Measurements from ENCODE around the gene NSD1. TPM values are rescaled to one million over a fixed set of nuclear protein-coding genes. Genes with fewer than 3 reads are reported as not detected.
A peak's percentile ranks its signal among the peaks of the same experiment; 100 is the strongest.

NSD1 gene
- total RNA-seq, 2 experiments from 2014 or later = 50.2 to 51.7 TPM

- Mint-ChIP-seq H3K4me3 (no peak overlapping the region), H3K36me3 (ENCODE audit: low read depth) (peaks cover 9% of the 10 kb centered on the region), H3K4me1 (ENCODE audit: low read depth) (peaks cover 2% of the 10 kb centered on the region), H3K9me3 (no peaks in the 10 kb centered on the region), H3K27ac (peak overlapping the region; percentile 5), H3K27me3 (ENCODE audit: low read depth) (no peaks in the 10 kb centered on the region)
- peak; percentile 26 for DNase-seq
- CTCF ChIA-PET = interaction anchor here (0.7 to 2.2 kb wide), 6 partner anchors 10 to 75 kb away, joined by 4 to 12 read pairs (median 5); no protein-coding TSS in a partner anchor
- intact Hi-C loops (cut with micrococcal nuclease) = no loop called here
Measured at GRCh38 chr5:177327539-177328522, 194.3 kb downstream of the NSD1 start.

GRCh38 chr5:177328545-177329231 is 195.1 kb downstream of the NSD1 start:
- Mint-ChIP-seq H3K27ac (no peak overlapping the region), H3K36me3 (ENCODE audit: low read depth) (peaks cover 13% of the 10 kb centered on the region), H3K27me3 (ENCODE audit: low read depth) (no peaks in the 10 kb centered on the region), H3K9me3 (no peaks in the 10 kb centered on the region), H3K4me3 (no peak overlapping the region), H3K4me1 (ENCODE audit: low read depth) (peaks cover 2% of the 10 kb centered on the region)
- intact Hi-C loops (cut with micrococcal nuclease) = no loop called here
- no peak for DNase-seq
- CTCF ChIA-PET = interaction anchor here (1.5 to 2.2 kb wide), 4 partner anchors 11 to 74 kb away, joined by 4 to 12 read pairs (median 8); no protein-coding TSS in a partner anchor

GRCh38 chr5:177329883-177330282 is 196.3 kb downstream of the NSD1 start:
- CTCF ChIA-PET = interaction anchor here (1.0 kb wide), 1 partner anchor 11 kb away, joined by 3 read pairs; no protein-coding TSS in a partner anchor
- no peak for DNase-seq

GRCh38 chr5:177330991-177331842 is 197.6 kb downstream of the NSD1 start:
- Mint-ChIP-seq H3K4me1 (ENCODE audit: low read depth) (peaks cover 2% of the 10 kb centered on the region), H3K9me3 (no peaks in the 10 kb centered on the region), H3K27ac (no peak overlapping the region), H3K36me3 (ENCODE audit: low read depth) (peaks cover 19% of the 10 kb centered on the region), H3K4me3 (no peak overlapping the region), H3K27me3 (ENCODE audit: low read depth) (no peaks in the 10 kb centered on the region)
- intact Hi-C loops (cut with micrococcal nuclease) = no loop called here
- DNase-seq = no peak
- CTCF ChIA-PET = interaction anchor here (0.5 to 1.0 kb wide), 2 partner anchors 12 to 320 kb away, joined by 3 read pairs; no protein-coding TSS in a partner anchor

More at GRCh38 chr5:177329883-177330282, 196.3 kb downstream of the NSD1 start:
- H3K9me3 Mint-ChIP-seq = no peaks in the 10 kb centered on the region
- H3K27me3 Mint-ChIP-seq (ENCODE audit: low read depth) = no peaks in the 10 kb centered on the region
- H3K27ac Mint-ChIP-seq = no peak overlapping the region
- peaks cover 15% of the 10 kb centered on the region for H3K36me3 Mint-ChIP-seq (ENCODE audit: low read depth)
- peaks cover 2% of the 10 kb centered on the region for H3K4me1 Mint-ChIP-seq (ENCODE audit: low read depth)
- intact Hi-C loops (cut with micrococcal nuclease) = no loop called here
- no peak overlapping the region for H3K4me3 Mint-ChIP-seq

- no peaks in the 10 kb centered on the region for H3K9me3 Mint-ChIP-seq
- no peaks in the 10 kb centered on the region for H3K27me3 Mint-ChIP-seq (ENCODE audit: low read depth)
- intact Hi-C loops (cut with micrococcal nuclease) = no loop called here
- peaks cover 22% of the 10 kb centered on the region for H3K36me3 Mint-ChIP-seq (ENCODE audit: low read depth)
- CTCF ChIA-PET = no interaction called here
- peaks cover 2% of the 10 kb centered on the region for H3K4me1 Mint-ChIP-seq (ENCODE audit: low read depth)
- no peak overlapping the region for H3K27ac Mint-ChIP-seq
- H3K4me3 Mint-ChIP-seq = no peak overlapping the region
- DNase-seq = no peak
Measured at GRCh38 chr5:177332031-177332895, 198.7 kb downstream of the NSD1 start.

GRCh38 chr5:177332896-177333260 is 199.3 kb downstream of the NSD1 start:
- CTCF ChIA-PET = no interaction called here
- peaks cover 22% of the 10 kb centered on the region for H3K36me3 Mint-ChIP-seq (ENCODE audit: low read depth)

GRCh38 chr5:177333420-177334154 is 200.0 kb downstream of the NSD1 start:
- Mint-ChIP-seq H3K9me3 (no peaks in the 10 kb centered on the region), H3K27me3 (ENCODE audit: low read depth) (no peaks in the 10 kb centered on the region), H3K4me1 (ENCODE audit: low read depth) (no peaks in the 10 kb centered on the region), H3K27ac (no peak overlapping the region), H3K36me3 (ENCODE audit: low read depth) (peaks cover 22% of the 10 kb centered on the region), H3K4me3 (no peak overlapping the region)
- CTCF ChIA-PET = interaction anchor here (0.7 to 1.3 kb wide), 3 partner anchors 12 to 36 kb away, joined by 3 to 4 read pairs (median 3); no protein-coding TSS in a partner anchor
- intact Hi-C loops (cut with micrococcal nuclease) = no loop called here
- no peak for DNase-seq

More at GRCh38 chr5:177332896-177333260, 199.3 kb downstream of the NSD1 start:
- DNase-seq = no peak
- no peaks in the 10 kb centered on the region for H3K27me3 Mint-ChIP-seq (ENCODE audit: low read depth)
- peaks cover under 1% of the 10 kb centered on the region for H3K4me1 Mint-ChIP-seq (ENCODE audit: low read depth)
- intact Hi-C loops (cut with micrococcal nuclease) = no loop called here
- H3K9me3 Mint-ChIP-seq = no peaks in the 10 kb centered on the region
- no peak overlapping the region for H3K4me3 Mint-ChIP-seq
- H3K27ac Mint-ChIP-seq = no peak overlapping the region

GRCh38 chr5:177334155-177334551 is 200.6 kb downstream of the NSD1 start:
- CTCF ChIA-PET = interaction anchor here (0.6 to 1.3 kb wide), 4 partner anchors 12 to 139 kb away, joined by 3 to 4 read pairs (median 3); no protein-coding TSS in a partner anchor
- Mint-ChIP-seq H3K27ac (no peak overlapping the region), H3K4me1 (ENCODE audit: low read depth) (no peaks in the 10 kb centered on the region), H3K9me3 (no peaks in the 10 kb centered on the region), H3K36me3 (ENCODE audit: low read depth) (peaks cover 22% of the 10 kb centered on the region), H3K4me3 (no peak overlapping the region), H3K27me3 (ENCODE audit: low read depth) (no peaks in the 10 kb centered on the region)
- DNase-seq = no peak
- intact Hi-C loops (cut with micrococcal nuclease) = no loop called here

GRCh38 chr5:177334781-177335700 is 201.5 kb downstream of the NSD1 start:
- Mint-ChIP-seq H3K4me1 (ENCODE audit: low read depth) (peaks cover 7% of the 10 kb centered on the region), H3K36me3 (ENCODE audit: low read depth) (peaks cover 23% of the 10 kb centered on the region), H3K9me3 (no peaks in the 10 kb centered on the region), H3K4me3 (no peak overlapping the region), H3K27ac (no peak overlapping the region), H3K27me3 (ENCODE audit: low read depth) (no peaks in the 10 kb centered on the region)
- DNase-seq = no peak
- CTCF ChIA-PET = interaction anchor here (0.6 to 1.5 kb wide), 4 partner anchors 16 to 140 kb away, joined by 3 read pairs; no protein-coding TSS in a partner anchor
- intact Hi-C loops (cut with micrococcal nuclease) = no loop called here

- intact Hi-C loops (cut with micrococcal nuclease) = no loop called here
- Mint-ChIP-seq H3K4me1 (ENCODE audit: low read depth) (peaks cover 11% of the 10 kb centered on the region), H3K27ac (no peak overlapping the region), H3K9me3 (no peaks in the 10 kb centered on the region), H3K4me3 (no peak overlapping the region), H3K27me3 (ENCODE audit: low read depth) (no peaks in the 10 kb centered on the region), H3K36me3 (ENCODE audit: low read depth) (peaks cover 23% of the 10 kb centered on the region)
- no peak for DNase-seq
- CTCF ChIA-PET = interaction anchor here (1.1 to 1.5 kb wide), 2 partner anchors 20 to 23 kb away, joined by 3 read pairs; no protein-coding TSS in a partner anchor
Measured at GRCh38 chr5:177335701-177336065, 202.1 kb downstream of the NSD1 start.
